Superior temporal gyrus (tissue), 1 donor: ENCODE measurements around the gene SCRN3.
"Not testable (repeated sequence)": the region's sequence is repeated elsewhere in the genome, so short reads cannot be mapped to it uniquely, and the experiment has no call there.

Experiments
- DNase-seq: peaks from one replicate; pipeline ENCODE4 v3.0.0-alpha.2; 2016; ENCODE audit errors: extremely low spot score

SCRN3 gene, protein sequence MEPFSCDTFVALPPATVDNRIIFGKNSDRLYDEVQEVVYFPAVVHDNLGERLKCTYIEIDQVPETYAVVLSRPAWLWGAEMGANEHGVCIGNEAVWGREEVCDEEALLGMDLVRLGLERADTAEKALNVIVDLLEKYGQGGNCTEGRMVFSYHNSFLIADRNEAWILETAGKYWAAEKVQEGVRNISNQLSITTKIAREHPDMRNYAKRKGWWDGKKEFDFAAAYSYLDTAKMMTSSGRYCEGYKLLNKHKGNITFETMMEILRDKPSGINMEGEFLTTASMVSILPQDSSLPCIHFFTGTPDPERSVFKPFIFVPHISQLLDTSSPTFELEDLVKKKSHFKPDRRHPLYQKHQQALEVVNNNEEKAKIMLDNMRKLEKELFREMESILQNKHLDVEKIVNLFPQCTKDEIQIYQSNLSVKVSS

DNA sequence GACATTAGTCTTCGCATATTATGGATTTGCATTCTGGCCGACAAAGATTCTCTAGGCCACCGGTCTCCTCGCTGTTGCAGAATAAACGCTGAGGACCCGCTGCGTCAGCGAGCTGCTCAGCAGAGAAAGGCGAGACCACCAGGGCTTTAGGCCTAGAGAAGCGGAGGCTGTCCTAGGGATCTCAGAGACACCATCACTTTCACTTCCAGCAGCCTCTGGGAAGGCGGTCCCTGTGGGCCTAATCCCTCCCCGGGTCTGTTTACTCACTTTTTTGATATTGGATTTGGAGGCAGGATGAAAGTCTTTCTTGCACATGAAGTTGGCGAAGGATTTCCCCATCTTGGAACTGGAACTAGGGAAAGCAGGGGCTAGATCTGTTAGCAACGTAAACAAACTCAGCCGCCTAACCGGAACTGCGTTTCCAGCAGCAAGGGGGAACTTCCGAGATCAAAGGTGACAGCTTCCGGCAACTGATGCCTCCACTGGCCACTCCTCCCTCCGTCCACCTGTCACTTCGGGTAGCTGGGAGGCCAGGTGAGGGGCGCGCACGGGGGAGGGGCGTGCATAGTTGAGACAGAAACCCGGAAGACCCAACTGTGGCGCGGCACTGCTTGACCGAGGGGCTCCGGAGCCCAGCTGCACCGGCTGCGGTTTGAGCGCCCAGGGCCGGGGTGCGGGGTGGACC is at the start of gene SCRN3:
TSS of gene SCRN3 (plus strand) at position 447 of the 685 bp plus-strand sequence. CDS start 2,554 bp downstream, outside the sequence.
- DNase-seq, result peak; percentile 94

DNA sequence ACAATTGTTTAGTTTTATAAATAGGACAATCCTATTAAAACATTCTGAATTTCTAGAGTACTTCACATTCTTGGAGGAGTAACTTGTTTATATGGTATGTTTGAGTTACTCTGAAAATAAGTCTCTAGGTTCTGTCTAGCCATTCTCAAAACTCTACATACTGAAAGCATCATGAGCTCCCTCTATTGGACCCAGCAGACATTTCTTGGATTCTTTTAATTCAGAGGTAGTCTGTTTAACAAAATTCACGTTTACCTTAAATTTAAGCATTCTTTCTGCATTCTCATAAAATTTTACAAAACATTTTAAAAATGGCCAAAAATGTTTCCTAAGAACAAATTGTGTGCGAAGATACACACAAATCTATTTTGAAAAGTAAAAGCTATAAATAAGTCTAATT is 45.5 kb upstream of the SCRN3 start:
- peak; percentile 57 for DNase-seq

DNA sequence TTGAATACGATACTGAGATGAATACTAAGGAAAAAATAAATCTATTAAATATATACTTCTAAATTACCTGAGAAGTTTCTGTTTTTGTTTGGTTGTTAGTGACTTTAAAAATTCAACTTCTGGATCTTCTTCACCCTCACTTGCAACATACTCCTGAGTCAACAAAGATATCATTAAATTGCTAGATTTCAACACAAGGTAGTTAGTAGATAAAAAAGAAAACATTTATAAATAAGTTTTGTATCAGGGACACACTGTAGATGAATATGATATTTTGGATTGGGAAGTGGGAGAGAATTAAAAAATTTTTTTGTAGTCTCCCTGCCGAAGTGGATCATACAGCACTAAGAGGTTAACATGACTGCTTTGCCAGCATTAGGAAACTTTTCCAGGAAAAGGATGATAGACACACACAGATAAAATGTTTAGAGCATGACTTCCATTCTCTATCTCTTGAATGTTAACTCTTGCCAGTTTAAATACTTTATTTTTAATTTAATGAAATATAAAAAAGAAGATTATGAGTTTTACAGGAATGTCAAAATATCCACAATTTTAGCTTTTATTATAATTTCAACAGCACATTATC is 44.8 kb upstream of the SCRN3 start:
- DNase-seq, result no peak

DNA sequence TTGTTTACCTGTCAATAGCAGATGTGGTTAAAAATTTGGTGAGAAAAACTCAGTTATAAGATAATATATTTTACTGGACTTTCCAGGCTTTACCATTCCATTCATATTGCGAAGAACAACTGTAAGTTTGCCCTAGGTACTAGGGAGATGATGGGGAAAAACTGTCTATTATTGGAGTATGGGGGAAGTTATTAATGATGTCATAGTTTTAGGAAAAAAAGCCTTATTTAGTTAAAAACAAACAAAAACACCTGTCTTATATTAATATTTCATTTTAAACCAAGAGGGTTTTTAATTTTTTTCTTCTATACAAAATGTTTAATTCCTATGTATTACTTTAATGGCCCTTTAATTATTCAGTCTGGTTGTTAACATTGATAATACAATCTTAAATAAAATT is 42.5 kb upstream of the SCRN3 start:
- no peak for DNase-seq

DNA sequence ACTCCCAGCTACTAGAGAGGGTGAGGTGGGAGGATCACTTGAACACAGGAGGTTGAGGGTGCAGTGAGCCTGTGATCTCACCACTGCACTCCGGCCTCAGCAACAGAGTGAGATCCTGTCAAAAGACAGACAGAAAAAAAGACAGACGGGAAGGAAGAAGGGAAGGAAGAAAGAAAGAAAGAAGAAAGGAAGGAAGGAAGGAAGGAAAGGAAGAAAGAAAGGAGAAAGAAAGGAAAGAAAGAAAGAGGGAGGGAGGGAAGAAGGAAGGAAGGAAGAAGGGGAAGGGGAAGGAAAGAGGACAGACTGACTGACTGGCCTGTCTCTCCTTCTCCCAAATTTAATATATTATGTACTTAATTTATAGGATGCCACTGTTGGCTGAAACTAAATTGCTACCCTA is 39.2 kb upstream of the SCRN3 start:
- no peak for DNase-seq

DNA sequence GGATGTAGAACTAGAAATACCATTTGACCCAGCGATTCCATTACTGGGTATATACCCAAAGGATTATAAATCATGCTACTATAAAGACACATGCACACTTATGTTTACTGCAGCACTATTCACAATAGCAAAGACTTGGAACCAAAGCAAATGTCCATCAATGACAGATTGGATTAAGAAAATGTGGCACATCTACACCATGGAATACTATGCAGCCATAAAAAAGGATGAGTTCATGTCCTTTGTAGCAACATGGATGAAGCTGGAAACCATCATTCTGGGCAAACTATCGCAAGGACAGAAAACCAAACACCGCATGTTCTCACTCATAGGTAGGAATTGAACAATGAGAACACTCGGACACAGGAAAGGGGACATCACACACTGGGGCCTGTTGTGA is 35.9 kb upstream of the SCRN3 start:
- not testable (repeated sequence) for DNase-seq

DNA sequence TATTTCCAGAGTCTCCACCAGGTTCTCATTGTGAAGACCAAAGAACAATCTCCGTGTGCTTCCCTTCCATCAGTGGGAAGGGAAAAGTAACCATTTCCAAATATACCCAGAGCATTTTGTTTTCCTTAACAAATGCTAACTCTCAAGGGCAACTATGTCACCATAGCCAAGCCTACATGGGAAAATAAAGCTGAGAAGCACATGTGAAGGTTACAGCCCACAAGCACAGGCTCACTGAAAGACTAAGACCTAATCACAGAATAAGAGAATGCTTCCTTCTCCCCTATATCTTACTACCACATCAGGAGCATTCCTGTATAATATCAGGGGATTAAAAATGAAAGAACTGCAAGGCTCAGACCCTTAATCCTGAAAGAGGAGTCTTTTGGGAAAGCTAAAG is 32.6 kb upstream of the SCRN3 start:
- no peak for DNase-seq

DNA sequence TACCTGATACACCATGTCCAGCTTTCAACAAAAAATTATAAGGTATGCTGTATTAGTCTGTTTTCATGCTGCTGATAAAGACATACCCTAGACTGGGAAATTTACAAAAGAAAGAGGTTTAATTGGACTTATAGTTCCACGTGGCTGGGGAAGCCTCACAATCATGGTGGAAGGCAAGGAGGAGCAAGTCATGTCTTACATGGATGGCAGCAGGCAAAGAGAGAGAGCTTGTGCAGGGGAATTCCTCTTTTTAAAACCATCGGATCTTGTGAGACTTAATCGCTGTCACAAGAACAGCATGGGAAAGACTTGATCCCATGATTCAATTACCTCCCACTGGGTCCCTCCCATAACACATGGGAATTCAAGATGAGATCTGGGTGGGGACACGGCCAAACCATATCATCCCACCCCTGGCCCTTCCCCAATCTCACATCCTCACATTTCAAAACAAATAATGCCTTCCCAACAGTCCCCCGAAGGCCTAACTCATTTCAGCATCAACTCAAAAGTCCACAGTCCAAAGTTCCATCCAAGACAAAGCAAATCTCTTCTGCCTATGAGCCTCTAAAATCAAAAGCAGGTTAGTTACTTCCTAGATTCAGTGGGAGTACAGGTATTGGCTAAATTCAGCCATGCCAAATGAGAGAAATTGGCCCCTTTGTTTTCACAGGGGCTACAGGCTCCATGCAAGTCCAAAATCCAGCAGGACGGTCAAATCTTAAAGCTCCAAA is 31.9 kb upstream of the SCRN3 start:
- not testable (repeated sequence) for DNase-seq

DNA sequence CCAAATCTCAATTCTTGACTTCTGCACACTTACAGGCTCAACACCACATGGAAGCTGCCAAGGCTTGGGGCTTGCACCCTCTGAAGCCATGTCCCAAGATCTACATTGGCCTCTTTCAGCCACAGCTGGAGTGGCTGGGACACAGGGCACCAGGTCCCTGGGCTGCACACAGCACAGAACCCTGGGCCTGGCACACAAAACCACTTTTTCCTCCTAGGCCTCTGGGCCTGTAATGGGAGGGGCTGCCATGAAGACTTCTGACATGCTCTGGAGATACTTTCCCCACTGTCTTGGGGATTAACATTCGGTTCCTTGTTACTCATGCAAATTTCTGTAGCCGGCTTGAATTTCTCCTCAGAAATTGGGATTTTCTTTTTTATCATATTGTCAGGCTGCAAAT is 30.9 kb upstream of the SCRN3 start:
- DNase-seq, result no peak

DNA sequence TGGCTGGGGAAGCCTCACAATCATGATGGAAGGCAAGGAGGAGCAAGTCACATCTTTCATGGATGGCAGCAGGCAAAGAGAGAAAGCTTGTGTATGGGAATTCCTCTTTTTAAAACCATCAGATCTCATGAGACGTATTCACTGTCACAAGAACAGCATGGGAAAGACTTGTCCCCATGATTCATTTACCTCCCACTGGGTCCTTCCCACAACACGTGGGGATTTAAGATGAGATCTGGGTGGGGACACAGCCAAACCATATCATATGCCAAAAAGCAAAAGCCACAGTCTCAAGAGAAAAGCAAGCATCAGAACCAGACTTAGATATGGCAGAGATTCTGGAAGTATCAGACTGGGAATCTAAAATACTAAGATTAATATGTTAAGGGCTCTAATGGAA is 30.0 kb upstream of the SCRN3 start:
- DNase-seq, result no peak

DNA sequence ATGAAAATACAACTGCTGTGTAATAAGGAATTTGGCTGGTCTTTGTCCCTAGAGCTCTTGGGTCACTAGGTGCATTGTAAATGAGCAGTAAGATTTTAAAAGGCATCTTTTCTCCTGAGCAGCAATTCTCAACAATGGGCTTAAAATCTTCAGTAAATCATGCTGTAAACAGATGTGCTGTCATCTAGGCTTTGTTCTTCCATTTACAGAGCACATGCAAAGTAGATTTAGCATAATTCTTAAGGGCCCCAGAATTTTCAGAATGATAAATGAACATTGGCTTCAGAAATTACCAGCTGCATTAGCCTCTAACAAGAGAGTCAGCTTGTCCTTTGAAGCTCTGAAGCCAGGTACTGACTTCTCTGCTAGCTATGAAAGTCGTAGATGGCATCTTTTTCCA is 26.8 kb upstream of the SCRN3 start:
- no peak for DNase-seq

DNA sequence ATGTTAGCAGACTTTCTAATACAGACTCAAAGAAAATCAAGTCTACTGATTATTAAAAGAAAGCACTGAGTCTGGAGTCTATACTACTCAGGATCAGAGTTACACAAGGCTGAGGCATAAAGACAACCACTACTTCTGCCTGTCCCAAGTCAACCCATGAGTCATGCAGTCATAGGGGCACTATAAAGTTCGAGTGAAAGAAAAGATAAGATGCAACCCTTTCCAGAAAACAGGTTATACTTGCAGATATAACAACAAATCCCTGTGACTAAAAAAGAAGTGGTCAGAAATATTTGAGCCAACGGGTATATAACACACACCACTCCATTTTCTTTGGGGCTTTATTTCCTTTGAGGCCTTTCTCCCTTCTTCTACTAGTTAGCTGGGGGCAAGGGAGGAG is 18.6 kb upstream of the SCRN3 start:
- no peak for DNase-seq

DNA sequence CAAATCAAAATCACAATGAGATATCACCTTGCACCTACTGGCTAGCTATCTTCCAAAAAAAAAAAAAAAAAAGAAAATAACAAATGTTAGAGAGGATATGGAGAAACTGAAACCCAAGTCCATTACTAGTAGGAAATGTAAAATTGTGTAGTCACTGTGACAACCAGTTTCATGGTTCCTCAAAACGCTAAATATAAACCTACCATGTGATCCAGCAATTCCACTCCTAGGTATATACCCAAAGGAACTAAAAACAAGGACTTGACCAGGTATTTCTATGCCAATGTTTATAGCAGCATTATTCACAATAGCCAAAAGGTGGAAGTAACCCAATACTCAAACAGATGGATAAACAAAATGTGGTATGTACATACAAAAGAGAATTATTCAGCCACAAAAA is 11.7 kb upstream of the SCRN3 start:
- no peak for DNase-seq

DNA sequence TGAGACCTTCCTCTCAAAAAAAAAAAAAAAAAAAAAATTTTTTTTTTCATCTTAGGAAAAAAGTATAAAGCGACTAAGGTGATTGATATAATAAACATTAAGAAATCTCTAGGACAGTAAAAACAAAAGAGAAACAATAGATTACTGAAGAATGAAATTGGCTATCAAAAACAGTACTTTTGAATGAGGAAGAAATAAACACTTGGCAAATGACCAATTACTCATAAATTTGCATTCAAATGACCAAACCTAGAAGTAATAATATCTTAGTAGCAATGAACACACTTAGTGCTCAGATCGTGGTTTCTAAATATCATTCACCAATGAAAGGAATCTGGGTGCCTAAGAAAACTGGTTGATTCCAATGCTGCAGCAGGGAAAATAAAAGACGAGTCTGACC is 10.3 kb upstream of the SCRN3 start:
- DNase-seq, result no peak

DNA sequence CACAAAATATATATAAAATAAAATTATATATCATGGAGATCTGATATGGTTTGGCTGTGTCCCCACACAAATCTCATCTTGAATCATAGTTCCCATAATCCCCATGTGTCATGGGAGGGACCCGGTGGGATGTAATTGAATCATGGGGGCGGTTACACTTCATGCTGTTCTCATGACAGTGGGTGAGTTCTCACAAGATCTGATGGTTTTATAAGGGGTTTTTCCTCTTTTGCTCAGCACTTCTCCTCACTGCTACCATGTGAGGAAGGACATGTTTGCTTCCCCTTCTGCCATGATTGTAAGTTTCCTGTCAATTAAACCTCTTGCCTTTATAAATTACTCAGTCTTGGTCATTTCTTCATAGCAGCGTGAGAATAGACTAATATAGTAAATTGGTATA is 6.8 kb upstream of the SCRN3 start:
- not testable (repeated sequence) for DNase-seq

DNA sequence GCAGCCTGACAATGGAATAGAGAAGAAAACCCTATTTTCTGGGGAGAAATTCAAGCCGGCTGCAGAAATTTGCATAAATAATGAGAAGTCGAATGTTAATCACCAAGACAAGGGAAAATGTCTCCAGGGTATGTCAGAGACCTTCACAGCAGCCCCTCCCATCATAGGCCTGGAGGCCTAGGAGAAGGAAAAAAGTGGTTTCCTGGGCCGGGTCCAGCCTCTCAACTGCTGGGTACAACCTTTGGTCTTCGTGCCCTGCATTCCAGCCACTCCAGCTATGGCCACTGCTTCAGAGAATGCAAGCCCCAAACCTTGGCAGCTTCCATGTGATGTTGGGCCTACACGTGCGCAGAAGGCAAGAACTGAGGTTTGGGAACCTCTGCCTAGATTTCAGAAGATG is 6.0 kb upstream of the SCRN3 start:
- no peak for DNase-seq

DNA sequence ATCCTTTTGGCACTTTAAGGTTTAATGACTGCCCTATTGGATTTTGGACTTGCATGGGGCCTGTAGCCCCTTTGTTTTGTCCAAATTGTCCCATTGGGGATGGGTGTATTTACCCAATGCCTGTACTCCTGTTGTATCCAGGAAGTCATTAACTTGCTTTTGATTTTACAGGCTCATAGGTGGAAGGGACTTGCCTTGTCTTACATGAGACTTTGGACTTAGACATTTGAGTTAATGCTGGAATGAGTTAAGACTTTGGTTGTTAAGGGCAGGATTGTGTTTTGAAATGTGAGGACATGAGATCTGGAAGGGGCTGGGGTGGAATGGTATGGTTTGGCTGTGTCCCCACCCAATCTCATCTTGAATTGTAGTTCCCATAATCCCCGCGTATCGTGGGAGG is 5.2 kb upstream of the SCRN3 start:
- DNase-seq, result not testable (repeated sequence)

DNA sequence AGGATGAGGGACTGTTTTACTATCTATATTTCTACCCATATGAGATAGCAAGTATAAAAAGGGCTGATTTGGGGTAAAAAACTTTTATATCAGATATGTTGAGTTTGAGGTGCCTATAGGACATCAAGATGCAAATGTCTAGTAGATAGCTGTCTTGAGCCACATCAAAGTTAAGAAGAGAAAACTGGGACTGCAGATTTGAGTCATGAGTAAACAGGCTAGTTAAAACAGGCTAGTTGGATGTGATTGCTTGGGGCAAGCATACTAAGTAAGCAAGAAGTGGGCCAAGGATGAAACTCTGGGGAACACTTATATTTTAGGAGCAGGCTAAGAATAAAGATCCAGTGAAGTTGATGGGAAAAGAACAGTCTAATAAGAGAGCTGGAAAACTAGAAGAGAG is 2.8 kb upstream of the SCRN3 start:
- no peak for DNase-seq

DNA sequence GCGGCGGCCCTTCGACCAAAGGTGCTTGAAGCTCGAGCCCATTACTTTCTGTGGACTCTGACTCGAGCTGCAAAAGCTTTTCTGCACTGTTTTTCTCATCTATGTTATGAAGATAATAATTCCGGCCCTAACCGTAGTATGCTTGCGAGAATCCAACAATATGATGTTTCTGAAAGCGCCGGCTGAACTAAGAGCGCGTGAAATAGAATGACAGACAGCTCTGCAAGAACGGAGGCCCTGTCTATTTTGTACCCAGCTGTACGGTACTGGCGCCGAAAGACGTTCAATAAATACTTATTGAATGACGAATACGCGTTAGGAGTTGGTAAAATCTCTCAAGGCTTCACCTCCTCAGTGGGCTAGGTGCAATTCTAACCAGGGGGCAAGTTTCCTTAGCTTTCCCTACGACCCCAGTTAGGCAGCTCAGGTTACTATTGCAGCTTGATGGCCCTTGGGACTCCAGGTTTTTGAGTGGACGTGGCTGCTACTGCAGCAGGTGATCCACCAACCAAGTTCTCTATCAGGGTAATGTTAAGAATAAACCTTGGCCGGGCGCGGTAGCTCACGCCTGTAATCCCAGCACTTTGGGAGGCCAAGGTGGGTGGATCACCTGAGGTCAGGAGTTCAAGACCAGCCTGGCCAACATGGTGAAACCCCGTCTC is 570 bp downstream of the SCRN3 start:
- no peak for DNase-seq

DNA sequence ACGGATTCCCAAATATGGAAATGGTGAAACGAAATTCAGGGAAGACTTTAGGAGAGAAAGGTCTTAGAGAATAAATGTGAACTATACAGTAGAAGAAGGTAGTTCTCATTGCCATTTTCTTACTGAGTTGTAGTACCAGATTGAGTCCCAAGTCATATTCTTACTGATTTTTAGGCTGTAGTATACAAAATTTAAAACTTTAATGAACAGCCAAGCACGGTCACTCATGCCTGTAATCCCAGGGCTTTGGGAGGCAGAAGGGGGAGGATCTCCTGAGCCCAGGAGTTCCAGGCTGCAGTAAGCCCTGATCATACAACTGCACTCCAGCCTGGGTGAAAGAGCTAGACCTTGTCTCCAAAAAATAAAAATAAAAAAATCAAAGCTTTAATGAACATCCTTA is 2.2 kb downstream of the SCRN3 start:
- no peak for DNase-seq

DNA sequence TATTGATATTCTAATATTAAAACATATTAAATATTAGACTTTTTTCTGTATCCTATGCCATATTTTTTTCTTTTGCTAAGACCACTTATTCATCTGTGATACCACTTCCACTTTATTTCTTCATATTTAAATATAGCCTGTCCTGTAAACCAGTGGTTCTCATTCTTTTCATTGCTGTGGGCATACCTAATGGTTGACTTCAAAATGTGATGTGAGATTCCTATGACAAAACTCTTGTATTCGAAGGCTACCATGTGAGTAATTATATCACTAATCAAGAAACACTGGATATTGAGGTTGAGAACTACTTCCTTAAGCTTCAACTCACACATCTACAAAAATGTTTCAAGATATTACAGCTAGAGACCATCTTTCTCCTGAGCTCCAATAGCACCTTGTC is 3.6 kb downstream of the SCRN3 start:
- DNase-seq, result no peak

DNA sequence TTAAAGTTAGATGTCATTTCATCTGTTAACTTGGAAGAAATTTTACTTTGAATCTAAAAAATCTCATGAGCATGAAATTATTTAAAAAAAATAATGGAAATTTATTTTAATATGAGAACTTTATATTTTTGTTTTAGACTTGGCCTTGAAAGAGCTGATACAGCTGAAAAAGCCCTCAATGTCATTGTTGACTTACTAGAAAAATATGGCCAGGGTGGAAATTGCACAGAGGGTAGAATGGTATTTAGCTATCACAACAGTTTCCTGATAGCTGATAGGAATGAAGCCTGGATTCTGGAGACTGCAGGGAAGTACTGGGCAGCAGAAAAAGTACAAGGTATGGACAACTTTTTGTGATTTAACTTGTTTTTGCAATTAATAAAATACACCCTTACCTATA is 5.3 kb downstream of the SCRN3 start:
- no peak for DNase-seq
